ENCODE data around the gene RND3. TPM values are rescaled to one million over a fixed set of nuclear protein-coding genes. Genes with fewer than 3 reads are reported as not detected.

Gene RND3
- total RNA-seq, 2 experiments from 2014 or later, result not detected

- Mint-ChIP-seq H3K4me3 (no peak overlapping the region), H3K9me3 (no peaks in the 10 kb centered on the region), H3K4me1 (ENCODE audit: low read depth) (peaks cover 8% of the 10 kb centered on the region), H3K36me3 (ENCODE audit: low read depth) (no peaks in the 10 kb centered on the region), H3K27ac (no peak overlapping the region), H3K27me3 (peaks cover 37% of the 10 kb centered on the region)
- Histone ChIP-seq H3K4me3 (ENCODE audit: low read length) (no peak overlapping the region), H3K36me3 (ENCODE audit: insufficient read depth, low read length) (no peaks in the 10 kb centered on the region), H3K27ac (ENCODE audit: low read depth in 1 of 2, low read length in 2 of 2) (no peak overlapping the region), H3K27me3 (ENCODE audit: control insufficient read depth in 1 of 2, insufficient read depth in 2 of 2, low read length in 2 of 2) (peaks cover 20 to 30% of the 10 kb centered on the region in 2 experiments), H3K4me1 (ENCODE audit: insufficient read depth, low read length) (peaks cover 8% of the 10 kb centered on the region), H3K9me3 (ENCODE audit: control insufficient read depth in 1 of 2, insufficient read depth in 1 of 2, low read length in 2 of 2) (peaks cover 0 to 20% of the 10 kb centered on the region in 2 experiments)
- intact Hi-C loops (cut with DNase I, micrococcal nuclease), result loop anchor here in 1 of 2 experiments (5.0 kb wide), 1 partner anchor 885 kb away; no protein-coding TSS in a partner anchor
- ATAC-seq (ENCODE audit: poor library complexity) (no peak), DNase-seq (no peak)
- CTCF ChIA-PET, result no interaction called here
- POLR2A ChIA-PET, result no interaction called here
- TF ChIP-seq, protein P1, sequence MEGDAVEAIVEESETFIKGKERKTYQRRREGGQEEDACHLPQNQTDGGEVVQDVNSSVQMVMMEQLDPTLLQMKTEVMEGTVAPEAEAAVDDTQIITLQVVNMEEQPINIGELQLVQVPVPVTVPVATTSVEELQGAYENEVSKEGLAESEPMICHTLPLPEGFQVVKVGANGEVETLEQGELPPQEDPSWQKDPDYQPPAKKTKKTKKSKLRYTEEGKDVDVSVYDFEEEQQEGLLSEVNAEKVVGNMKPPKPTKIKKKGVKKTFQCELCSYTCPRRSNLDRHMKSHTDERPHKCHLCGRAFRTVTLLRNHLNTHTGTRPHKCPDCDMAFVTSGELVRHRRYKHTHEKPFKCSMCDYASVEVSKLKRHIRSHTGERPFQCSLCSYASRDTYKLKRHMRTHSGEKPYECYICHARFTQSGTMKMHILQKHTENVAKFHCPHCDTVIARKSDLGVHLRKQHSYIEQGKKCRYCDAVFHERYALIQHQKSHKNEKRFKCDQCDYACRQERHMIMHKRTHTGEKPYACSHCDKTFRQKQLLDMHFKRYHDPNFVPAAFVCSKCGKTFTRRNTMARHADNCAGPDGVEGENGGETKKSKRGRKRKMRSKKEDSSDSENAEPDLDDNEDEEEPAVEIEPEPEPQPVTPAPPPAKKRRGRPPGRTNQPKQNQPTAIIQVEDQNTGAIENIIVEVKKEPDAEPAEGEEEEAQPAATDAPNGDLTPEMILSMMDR (IDR thresholded peaks at IDR 0.05), result no peak
Observed at GRCh38 chr2:150482111-150482510, 5.4 kb downstream of the RND3 start.

DNA sequence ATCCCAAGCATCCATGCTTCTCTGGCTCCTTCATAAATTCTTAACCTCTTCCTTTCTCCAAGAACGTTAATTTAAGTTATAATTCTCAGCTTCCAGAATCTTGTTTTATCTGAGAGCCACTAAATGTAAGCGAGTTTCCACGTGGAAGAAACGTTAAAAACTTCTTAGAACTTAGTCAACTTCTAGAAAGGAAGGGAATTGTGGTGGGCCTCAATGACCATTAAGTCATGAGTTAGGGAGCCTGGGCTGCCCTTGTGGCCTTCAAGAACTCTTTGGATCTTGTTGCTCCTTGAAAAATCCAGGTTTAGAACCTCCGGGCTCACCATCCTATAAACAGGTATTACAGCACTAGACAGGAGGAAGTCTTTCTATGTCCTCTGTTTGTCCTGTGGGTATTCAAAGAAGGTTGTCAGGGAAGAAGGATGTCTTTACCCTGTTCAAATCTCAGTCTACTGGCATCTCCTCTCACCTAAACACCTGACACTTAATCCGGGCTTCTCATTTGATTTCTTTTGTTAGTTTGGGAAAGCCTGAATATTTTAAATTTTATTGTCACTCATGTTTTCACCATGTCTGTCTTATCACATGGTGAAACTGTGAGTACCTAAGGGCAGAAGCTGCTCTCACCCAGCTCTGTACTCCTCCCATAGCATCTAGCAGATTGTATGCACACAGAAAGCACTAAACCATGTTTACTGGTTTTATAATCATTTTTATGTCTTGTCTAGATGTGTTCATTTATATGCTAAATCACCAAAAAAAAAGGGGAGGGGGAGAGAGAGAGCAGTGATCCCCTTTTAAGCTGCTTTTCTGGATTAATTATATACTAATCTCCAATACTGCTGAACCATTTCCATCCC lies 6.3 kb downstream of the RND3 start:
- ChIA-PET CTCF (no interaction called here), POLR2A (no interaction called here)
- ATAC-seq (ENCODE audit: poor library complexity), result no peak
- Histone ChIP-seq H3K9me3 (ENCODE audit: control insufficient read depth in 1 of 2, insufficient read depth in 1 of 2, low read length in 2 of 2) (peaks cover 0 to 12% of the 10 kb centered on the region in 2 experiments), H3K27me3 (ENCODE audit: control insufficient read depth in 1 of 2, insufficient read depth in 2 of 2, low read length in 2 of 2) (peaks cover 11 to 23% of the 10 kb centered on the region in 2 experiments), H3K36me3 (ENCODE audit: insufficient read depth, low read length) (no peaks in the 10 kb centered on the region), H3K4me1 (ENCODE audit: insufficient read depth, low read length) (peaks cover 5% of the 10 kb centered on the region), H3K4me3 (ENCODE audit: low read length) (no peak overlapping the region), H3K27ac (ENCODE audit: low read depth in 1 of 2, low read length in 2 of 2) (no peak overlapping the region)
- Mint-ChIP-seq H3K27me3 (peaks cover 28% of the 10 kb centered on the region), H3K27ac (no peak overlapping the region), H3K9me3 (no peaks in the 10 kb centered on the region), H3K4me3 (no peak overlapping the region), H3K36me3 (ENCODE audit: low read depth) (no peaks in the 10 kb centered on the region), H3K4me1 (ENCODE audit: low read depth) (no peaks in the 10 kb centered on the region)
- TF ChIP-seq, protein P1 (IDR thresholded peaks at IDR 0.05), result no peak
- intact Hi-C loops (cut with DNase I, micrococcal nuclease), result loop anchor here in 1 of 2 experiments (5.0 kb wide), 1 partner anchor 884 kb away; no protein-coding TSS in a partner anchor
- DNase-seq, result no peak

DNA sequence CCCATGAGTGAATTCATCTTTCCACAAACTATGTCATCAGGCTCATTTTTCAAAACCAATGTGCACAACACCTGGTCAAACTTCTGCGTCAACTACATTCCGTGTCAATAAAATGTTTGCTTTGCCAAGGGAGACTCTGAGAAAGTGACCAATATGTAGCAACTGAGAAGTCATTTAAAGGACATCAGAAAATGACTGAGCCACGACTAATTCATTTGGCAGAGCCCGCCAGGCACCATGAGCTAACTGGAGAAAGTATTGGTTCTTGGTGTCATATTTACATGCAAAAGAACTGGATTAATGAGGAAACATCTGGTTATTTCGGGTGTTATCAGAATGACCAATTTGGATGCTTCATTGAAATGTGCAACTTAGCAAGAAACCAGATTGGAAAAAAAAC lies 7.2 kb downstream of the RND3 start:
- POLR2A ChIA-PET, result no interaction called here
- intact Hi-C loops (cut with DNase I, micrococcal nuclease), result loop anchor here in 1 of 2 experiments (5.0 kb wide), 1 partner anchor 883 kb away; no protein-coding TSS in a partner anchor

More for the DNA sequence above, 7.2 kb downstream of the RND3 start:
- Mint-ChIP-seq H3K9me3 (no peaks in the 10 kb centered on the region), H3K27me3 (peaks cover 21% of the 10 kb centered on the region), H3K36me3 (ENCODE audit: low read depth) (no peaks in the 10 kb centered on the region), H3K4me1 (ENCODE audit: low read depth) (no peaks in the 10 kb centered on the region), H3K4me3 (no peak overlapping the region), H3K27ac (no peak overlapping the region)
- TF ChIP-seq, protein P1 (IDR thresholded peaks at IDR 0.05), result no peak
- CTCF ChIA-PET, result no interaction called here
- Histone ChIP-seq H3K27me3 (ENCODE audit: control insufficient read depth in 1 of 2, insufficient read depth in 2 of 2, low read length in 2 of 2) (peaks cover under 1 to 13% of the 10 kb centered on the region in 2 experiments), H3K36me3 (ENCODE audit: insufficient read depth, low read length) (no peaks in the 10 kb centered on the region), H3K4me1 (ENCODE audit: insufficient read depth, low read length) (no peaks in the 10 kb centered on the region), H3K9me3 (ENCODE audit: control insufficient read depth in 1 of 2, insufficient read depth in 1 of 2, low read length in 2 of 2) (peaks cover 0 to 3% of the 10 kb centered on the region in 2 experiments), H3K27ac (ENCODE audit: low read depth in 1 of 2, low read length in 2 of 2) (no peak overlapping the region), H3K4me3 (ENCODE audit: low read length) (no peak overlapping the region)
- no peak for DNase-seq
- ATAC-seq (ENCODE audit: poor library complexity), result no peak
